ENCODE measurements around the gene PDE7B. TPM values are rescaled to one million over a fixed set of nuclear protein-coding genes. Genes with fewer than 3 reads are reported as not detected.
"Not testable (repeated sequence)": the region's sequence is repeated elsewhere in the genome, so short reads cannot be mapped to it uniquely, and the experiment has no call there.

The PDE7B gene
- total RNA-seq, 2 donors from 2014 or later, result 0.04 TPM; not detected in 1

DNA sequence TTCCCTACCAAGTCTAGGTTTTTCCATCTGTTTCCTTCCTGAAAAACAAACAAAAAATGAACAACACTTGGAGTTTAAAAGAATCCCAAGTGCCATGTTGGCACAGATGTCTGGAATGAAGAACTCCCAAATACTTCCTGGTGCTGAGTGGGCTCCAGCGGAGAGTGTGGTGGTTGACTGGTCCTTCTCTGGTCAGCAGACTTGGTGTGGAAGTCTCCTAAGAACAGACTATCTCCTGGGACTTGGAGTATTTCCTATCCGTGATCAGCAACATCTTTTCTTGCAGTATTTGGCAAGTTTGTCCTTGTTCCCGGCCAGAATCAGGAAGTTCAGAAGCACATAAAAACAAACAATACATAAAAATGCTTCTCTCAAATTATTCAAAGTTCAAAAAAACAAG is 244.5 kb downstream of the PDE7B start:
- Mint-ChIP-seq H3K27me3 (no peaks in the 10 kb centered on the region), H3K4me1 (no peaks in the 10 kb centered on the region), H3K36me3 (ENCODE audit: low read depth) (no peaks in the 10 kb centered on the region), H3K4me3 (no peak overlapping the region), H3K27ac (no peak overlapping the region), H3K9me3 (peaks cover 4% of the 10 kb centered on the region)
- no peak for ATAC-seq (replicated peaks)

DNA sequence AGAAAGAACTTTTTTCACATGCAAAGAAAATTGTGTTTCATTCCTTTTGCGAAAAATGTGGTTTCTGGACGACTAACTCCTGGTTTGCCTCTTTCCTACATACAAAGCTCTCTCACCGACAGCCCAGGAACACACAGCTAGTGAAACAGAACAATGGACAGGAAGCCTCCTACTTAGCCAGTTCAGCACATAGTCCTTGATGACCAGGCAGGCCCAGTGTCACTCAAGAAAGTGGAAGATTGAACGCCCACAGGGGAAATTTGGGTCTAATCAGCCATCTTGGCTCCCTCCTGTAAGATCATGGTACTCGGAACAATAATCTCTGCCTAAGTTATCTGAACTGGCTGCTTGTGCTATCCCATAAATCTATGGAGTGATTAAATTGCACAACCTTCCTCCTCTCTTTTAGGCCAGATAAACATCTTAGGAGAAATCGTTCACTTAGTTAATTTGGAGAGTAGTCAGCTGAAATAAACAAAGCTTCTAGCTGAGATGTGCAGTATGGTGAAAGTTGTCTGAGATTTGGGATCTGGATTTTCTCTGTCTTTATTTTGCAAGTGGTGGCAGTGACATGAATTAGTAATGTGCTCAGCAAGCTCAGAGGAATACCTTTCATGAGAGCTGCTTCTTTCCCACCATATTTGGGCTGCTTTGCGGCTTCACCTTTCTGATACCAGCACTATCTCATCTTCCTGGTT is 251.6 kb downstream of the PDE7B start:
- H3K27ac Mint-ChIP-seq, result no peak overlapping the region
- no peak for ATAC-seq (replicated peaks)
- no peaks in the 10 kb centered on the region for H3K36me3 Mint-ChIP-seq (ENCODE audit: low read depth)
- no peaks in the 10 kb centered on the region for H3K9me3 Mint-ChIP-seq
- H3K27me3 Mint-ChIP-seq, result peaks cover 4% of the 10 kb centered on the region
- H3K4me1 Mint-ChIP-seq, result no peaks in the 10 kb centered on the region
- H3K4me3 Mint-ChIP-seq, result no peak overlapping the region

DNA sequence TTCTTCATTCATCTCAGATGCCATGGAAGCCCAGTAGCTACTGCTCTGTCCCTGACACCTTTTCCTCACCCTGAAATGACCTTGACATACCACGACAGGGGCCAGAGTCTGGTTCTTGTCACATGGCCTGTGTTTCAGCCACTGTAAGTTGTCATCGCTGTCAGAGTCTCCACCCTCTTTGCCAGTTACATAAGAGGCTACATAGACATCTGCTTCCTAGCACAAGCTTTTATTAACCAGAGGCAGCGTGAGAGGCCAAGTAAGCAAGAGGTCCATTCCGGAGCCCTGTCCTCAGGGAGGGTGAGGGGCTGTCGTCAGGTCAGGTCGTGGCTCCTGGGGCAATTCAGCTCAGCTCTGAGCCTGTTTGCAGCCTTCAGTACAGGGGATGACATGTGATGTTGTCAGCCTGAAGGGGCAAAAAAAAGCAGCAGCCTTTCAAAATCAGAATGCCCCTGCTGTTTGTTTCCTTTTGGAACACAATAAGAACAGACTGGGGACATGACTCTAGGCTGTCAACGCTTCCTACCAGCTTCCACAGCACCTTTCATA is 252.3 kb downstream of the PDE7B start:
- H3K9me3 Mint-ChIP-seq, result no peaks in the 10 kb centered on the region
- ATAC-seq (replicated peaks), result no peak
- H3K27ac Mint-ChIP-seq, result no peak overlapping the region
- H3K27me3 Mint-ChIP-seq, result peaks cover 4% of the 10 kb centered on the region
- H3K4me3 Mint-ChIP-seq, result no peak overlapping the region
- no peaks in the 10 kb centered on the region for H3K36me3 Mint-ChIP-seq (ENCODE audit: low read depth)
- no peaks in the 10 kb centered on the region for H3K4me1 Mint-ChIP-seq

DNA sequence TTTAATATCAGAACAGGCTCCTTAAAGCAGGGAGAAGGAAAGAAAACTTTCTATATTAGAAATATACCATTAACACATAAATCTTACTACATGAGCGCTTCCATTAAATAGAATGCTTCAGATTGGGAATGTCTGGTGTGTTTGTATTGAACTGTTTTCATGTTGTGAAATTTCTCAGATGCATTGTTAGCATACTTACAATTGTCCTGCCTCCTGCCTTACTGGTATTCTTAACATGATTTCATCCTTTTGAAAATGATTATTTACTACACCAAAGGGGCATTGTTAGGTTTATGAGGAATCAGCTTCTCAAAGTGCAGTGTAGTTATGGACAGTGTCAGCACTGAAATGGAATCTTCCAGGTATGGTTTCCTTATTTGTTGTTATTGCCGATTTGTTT is 253.1 kb downstream of the PDE7B start:
- ATAC-seq (replicated peaks), result no peak

DNA sequence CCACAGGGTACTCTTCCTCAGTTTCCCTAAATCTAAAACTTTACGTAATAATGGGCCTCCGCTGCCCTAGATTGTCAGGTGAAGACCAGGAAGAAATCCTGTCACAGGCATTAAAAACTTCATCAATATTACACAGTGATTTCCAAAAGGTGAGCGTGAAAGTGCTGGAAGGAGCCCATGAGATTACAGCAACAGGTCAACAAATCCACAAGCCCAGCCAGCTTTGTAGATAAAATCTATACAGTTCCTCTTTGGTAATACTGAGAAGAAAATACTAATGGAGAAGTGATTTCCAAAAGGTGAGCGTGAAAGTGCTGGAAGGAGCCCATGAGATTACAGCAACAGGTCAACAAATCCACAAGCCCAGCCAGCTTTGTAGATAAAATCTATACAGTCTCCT is 254.3 kb downstream of the PDE7B start:
- not testable (repeated sequence) for H3K4me3 Mint-ChIP-seq; H3K36me3 Mint-ChIP-seq (ENCODE audit: low read depth); ATAC-seq (replicated peaks); H3K4me1 Mint-ChIP-seq; H3K27ac Mint-ChIP-seq; H3K9me3 Mint-ChIP-seq
- peaks cover 16% of the 10 kb centered on the region for H3K27me3 Mint-ChIP-seq

More for the DNA sequence above, 253.1 kb downstream of the PDE7B start:
- Mint-ChIP-seq H3K4me1 (no peaks in the 10 kb centered on the region), H3K9me3 (no peaks in the 10 kb centered on the region), H3K36me3 (ENCODE audit: low read depth) (no peaks in the 10 kb centered on the region), H3K4me3 (no peak overlapping the region), H3K27ac (no peak overlapping the region), H3K27me3 (peaks cover 7% of the 10 kb centered on the region)

DNA sequence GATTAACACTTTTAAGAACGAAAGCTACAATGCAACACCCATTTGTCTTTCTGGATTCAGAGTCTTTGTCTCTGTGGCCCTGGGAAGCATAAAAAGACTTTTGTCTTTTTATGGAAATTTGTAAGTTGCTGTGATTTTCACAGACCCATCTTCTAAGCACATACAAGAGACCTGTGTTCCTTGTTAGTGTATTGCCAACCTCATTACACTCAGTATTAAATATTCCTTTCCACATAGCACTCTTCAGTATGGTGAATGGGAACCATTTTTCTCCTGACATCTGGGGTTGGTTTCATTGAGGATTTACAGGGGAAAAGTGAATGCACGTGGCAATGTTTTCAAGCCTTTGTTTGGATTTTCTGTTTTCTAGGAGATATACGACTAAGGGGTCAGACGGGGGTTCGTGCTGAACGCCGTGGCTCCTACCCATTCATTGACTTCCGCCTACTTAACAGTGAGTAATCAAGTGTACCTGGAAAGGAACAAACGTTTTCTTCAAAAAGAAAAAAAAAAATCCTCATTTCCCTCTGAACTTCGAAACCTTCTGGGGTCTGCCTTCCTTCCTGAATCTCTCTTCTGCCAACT is 257.0 kb downstream of the PDE7B start:
- H3K36me3 Mint-ChIP-seq (ENCODE audit: low read depth), result no peaks in the 10 kb centered on the region
- H3K27me3 Mint-ChIP-seq, result peaks cover 26% of the 10 kb centered on the region
- no peak overlapping the region for H3K27ac Mint-ChIP-seq
- no peak for ATAC-seq (replicated peaks)
- H3K4me1 Mint-ChIP-seq, result no peaks in the 10 kb centered on the region
- H3K4me3 Mint-ChIP-seq, result no peak overlapping the region
- no peaks in the 10 kb centered on the region for H3K9me3 Mint-ChIP-seq

DNA sequence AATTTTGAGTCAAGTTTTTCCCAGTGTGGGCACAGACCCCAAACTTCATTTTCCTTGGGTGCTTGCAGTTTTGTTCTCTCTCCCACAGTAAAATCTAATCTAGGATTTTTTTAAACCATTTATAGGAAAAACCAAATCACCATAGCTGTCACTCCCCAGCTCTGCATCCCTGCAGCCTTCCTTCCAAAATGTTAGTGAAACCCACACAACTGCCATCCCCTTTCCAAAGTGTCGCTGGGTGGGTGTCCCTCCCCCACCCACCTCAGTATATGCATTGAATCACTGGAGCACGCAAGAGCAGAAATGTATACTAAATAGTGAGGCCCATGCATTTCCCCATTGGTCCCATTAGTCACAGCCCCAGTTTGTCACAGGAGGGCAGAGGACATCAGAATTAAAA is 260.3 kb downstream of the PDE7B start:
- no peak overlapping the region for H3K4me3 Mint-ChIP-seq
- no peaks in the 10 kb centered on the region for H3K4me1 Mint-ChIP-seq
- H3K36me3 Mint-ChIP-seq (ENCODE audit: low read depth), result no peaks in the 10 kb centered on the region
- no peak overlapping the region for H3K27ac Mint-ChIP-seq
- H3K9me3 Mint-ChIP-seq, result no peaks in the 10 kb centered on the region
- peaks cover 32% of the 10 kb centered on the region for H3K27me3 Mint-ChIP-seq
- no peak for ATAC-seq (replicated peaks)

DNA sequence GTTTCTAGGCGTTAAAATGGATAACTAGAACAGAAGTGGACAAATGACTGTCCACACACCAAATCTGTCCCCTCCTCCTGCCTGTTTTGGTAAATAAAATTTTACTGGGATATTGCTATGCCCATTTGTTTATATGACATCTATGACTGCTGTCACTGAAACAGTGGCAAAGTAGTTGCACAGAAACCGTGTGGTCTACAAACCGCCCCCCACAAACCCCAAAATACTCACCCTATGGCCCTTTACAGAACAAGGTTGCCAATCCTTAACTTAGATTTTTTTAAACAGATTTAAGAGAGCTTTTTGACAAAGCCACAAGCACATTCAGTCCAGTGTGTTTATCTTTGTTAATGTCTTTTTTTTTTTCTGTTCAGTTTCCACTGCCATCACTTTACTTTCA is 260.8 kb downstream of the PDE7B start:
- H3K4me1 Mint-ChIP-seq, result no peaks in the 10 kb centered on the region
- H3K9me3 Mint-ChIP-seq, result no peaks in the 10 kb centered on the region
- H3K27me3 Mint-ChIP-seq, result peaks cover 32% of the 10 kb centered on the region
- no peak overlapping the region for H3K27ac Mint-ChIP-seq
- no peak overlapping the region for H3K4me3 Mint-ChIP-seq
- ATAC-seq (replicated peaks), result no peak
- no peaks in the 10 kb centered on the region for H3K36me3 Mint-ChIP-seq (ENCODE audit: low read depth)

DNA sequence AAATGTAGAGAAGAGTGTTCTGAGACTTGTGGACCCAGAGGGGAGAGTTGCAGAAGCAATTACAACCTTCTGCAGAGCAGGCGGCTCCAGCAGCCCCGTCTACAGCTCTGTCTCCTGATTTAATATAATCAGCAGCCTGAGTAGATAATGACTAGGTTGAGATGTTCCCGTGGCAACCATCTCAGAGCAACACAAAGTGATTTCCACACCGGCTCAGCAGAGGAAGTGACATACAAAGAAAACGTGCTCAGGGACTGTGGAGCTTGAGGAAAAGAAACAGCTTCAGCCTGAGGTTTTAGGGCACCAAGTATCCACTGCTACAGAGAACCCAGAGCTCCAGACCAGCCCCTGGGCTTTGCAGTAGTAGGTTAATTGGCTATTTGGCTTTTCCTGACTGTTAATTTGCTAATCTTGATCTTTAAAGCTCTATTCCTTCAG is 262.3 kb downstream of the PDE7B start:
- ATAC-seq (replicated peaks), result no peak
- Mint-ChIP-seq H3K9me3 (no peaks in the 10 kb centered on the region), H3K4me3 (no peak overlapping the region), H3K27ac (no peak overlapping the region), H3K36me3 (ENCODE audit: low read depth) (no peaks in the 10 kb centered on the region), H3K27me3 (peaks cover 32% of the 10 kb centered on the region), H3K4me1 (no peaks in the 10 kb centered on the region)

DNA sequence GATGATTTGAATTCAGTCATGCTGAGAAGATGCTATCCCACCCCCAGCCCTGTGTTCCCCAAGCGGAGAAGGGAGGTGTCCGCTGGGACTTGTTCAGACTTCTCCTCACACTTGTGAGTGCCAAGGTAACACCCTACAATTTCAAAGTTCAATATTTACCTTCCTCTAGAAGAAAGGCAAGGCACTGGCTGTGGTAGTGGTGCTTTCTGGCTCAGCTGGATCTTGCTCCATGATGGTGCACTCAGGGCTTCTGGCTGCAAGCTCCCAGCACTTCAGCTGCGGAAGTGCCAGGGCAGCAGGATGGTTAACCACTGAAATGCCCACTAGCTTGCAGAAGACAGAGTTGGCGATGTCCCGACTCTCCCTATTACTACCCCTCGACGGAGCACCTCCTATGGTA is 263.2 kb downstream of the PDE7B start:
- H3K27ac Mint-ChIP-seq, result no peak overlapping the region
- no peaks in the 10 kb centered on the region for H3K36me3 Mint-ChIP-seq (ENCODE audit: low read depth)
- H3K27me3 Mint-ChIP-seq, result peaks cover 28% of the 10 kb centered on the region
- no peaks in the 10 kb centered on the region for H3K9me3 Mint-ChIP-seq
- H3K4me1 Mint-ChIP-seq, result no peaks in the 10 kb centered on the region
- no peak overlapping the region for H3K4me3 Mint-ChIP-seq
- no peak for ATAC-seq (replicated peaks)

DNA sequence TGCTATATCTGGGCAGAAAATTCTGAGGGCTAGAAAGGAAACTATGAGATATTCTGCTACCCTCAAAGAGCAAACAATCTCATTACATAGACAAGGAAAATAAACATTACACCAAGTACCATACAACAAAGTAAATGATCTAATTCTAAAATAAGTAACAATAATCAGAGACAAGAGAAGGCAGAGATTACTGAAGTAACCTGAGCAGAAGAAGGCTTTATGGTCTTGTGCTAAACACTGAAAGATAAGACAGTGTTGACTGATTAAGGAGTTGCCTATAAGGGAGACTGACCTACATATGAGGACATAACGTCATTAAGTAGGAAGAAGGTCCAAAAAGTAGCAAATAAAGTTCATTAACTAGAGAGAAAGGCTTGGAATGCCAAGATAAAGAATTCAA is 264.4 kb downstream of the PDE7B start:
- Mint-ChIP-seq H3K27ac (no peak overlapping the region), H3K4me1 (no peaks in the 10 kb centered on the region), H3K9me3 (no peaks in the 10 kb centered on the region), H3K36me3 (ENCODE audit: low read depth) (no peaks in the 10 kb centered on the region), H3K4me3 (no peak overlapping the region), H3K27me3 (peaks cover 19% of the 10 kb centered on the region)
- no peak for ATAC-seq (replicated peaks)

DNA sequence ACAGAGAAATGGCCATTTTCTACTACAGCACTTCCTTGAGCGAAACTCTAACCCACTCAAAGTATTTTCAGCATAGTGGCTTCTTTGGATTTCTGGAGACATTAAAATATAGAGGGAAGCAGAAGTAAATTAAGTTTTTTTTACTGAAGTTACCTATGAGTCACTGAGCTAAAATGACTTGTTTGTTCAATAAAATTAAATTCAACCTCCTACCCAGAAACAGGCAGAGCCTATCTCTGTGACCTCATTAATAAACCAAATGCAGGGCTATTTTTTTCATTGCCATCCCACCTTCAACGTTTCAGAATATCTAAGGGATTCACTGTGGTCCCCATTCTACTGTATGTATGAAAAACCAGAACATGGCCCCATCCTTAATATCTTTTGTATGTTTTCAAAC is 265.6 kb downstream of the PDE7B start:
- no peak overlapping the region for H3K27ac Mint-ChIP-seq
- H3K4me3 Mint-ChIP-seq, result no peak overlapping the region
- H3K36me3 Mint-ChIP-seq (ENCODE audit: low read depth), result no peaks in the 10 kb centered on the region
- no peaks in the 10 kb centered on the region for H3K4me1 Mint-ChIP-seq
- no peaks in the 10 kb centered on the region for H3K9me3 Mint-ChIP-seq
- H3K27me3 Mint-ChIP-seq, result peaks cover 11% of the 10 kb centered on the region
- ATAC-seq (replicated peaks), result no peak

DNA sequence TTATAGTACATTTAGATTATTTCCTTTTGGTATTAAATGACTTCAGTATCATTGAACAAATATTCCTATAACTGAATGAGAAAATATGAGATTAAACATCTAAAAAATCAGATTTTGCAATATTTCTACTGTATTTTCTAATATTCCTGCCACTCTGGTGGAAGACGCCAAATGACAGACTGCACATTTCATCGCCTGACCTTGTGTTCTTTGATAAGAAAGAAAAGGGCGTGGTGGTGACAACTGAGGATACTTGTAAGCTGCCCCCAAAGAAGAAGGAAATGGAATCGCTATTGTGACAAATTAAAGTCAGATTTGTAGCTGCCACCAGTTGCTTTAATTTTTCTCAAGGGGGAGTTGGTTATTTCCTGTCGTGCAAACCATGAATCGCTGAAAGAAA is 267.3 kb downstream of the PDE7B start:
- Mint-ChIP-seq H3K27ac (no peak overlapping the region), H3K36me3 (ENCODE audit: low read depth) (no peaks in the 10 kb centered on the region)
- ATAC-seq (replicated peaks), result no peak

DNA sequence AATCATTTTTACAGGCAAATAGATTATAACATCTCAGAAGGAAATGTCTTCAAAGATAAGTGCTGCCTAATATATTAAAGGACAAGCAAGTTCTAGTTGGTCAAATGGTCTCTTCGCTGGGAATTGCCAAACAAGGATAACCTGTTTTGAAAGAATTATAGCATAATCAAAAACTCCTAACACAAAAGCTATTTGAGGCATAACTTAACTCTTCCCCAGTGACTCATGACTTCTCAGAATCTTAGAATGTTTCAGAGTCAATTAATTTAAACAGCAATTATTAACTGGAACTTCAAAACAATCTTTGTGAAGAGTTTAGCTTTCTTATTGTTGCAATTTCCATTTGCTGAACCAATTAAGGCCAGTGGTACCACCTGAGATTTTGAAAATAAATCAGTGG is 272.0 kb downstream of the PDE7B start:
- H3K36me3 Mint-ChIP-seq (ENCODE audit: low read depth), result no peaks in the 10 kb centered on the region
- no peaks in the 10 kb centered on the region for H3K4me1 Mint-ChIP-seq
- H3K27me3 Mint-ChIP-seq, result no peaks in the 10 kb centered on the region
- no peak overlapping the region for H3K27ac Mint-ChIP-seq
- no peaks in the 10 kb centered on the region for H3K9me3 Mint-ChIP-seq
- no peak for ATAC-seq (replicated peaks)
- no peak overlapping the region for H3K4me3 Mint-ChIP-seq

More for the DNA sequence above, 267.3 kb downstream of the PDE7B start:
- no peaks in the 10 kb centered on the region for H3K9me3 Mint-ChIP-seq
- peaks cover 4% of the 10 kb centered on the region for H3K27me3 Mint-ChIP-seq
- H3K4me1 Mint-ChIP-seq, result no peaks in the 10 kb centered on the region
- H3K4me3 Mint-ChIP-seq, result no peak overlapping the region

DNA sequence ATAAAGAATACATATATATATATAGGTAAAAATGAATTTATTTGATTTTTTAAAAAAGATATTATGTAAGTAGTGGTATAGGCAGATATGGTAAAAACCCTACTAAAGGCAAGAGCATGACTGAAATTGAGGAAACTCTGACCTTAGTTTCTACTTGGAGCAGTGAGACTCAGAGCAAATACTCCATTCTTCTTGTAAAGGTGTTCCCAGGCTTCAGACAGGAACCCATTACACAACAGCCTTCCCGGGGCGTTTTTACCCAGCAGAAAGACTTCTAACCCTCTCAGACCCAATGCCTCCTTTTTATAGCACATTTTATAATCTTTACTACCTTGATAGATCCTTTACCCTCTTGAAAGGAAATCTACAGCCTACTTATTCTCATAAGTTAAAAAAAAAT is 274.1 kb downstream of the PDE7B start:
- no peak for ATAC-seq (replicated peaks)
- Mint-ChIP-seq H3K27ac (no peak overlapping the region), H3K27me3 (peaks cover 5% of the 10 kb centered on the region), H3K9me3 (peaks cover 4% of the 10 kb centered on the region), H3K4me1 (no peaks in the 10 kb centered on the region), H3K36me3 (ENCODE audit: low read depth) (no peaks in the 10 kb centered on the region), H3K4me3 (no peak overlapping the region)

Data from activated T-helper 17 cell treated with anti-CD3 and anti-CD28 coated beads, Interleukin-2, amount 50 U/mL, for 72 hours (primary cell).